Fibroblast of upper back skin (primary cell): Measurements from ENCODE around the gene KSR1.
"Not testable (repeated sequence)": the region's sequence is repeated elsewhere in the genome, so short reads cannot be mapped to it uniquely, and the experiment has no call there.

ENCODE experiments used
- DNase-seq: peaks from one replicate; pipeline ENCODE4 v3.0.0-alpha.2; 2013

The KSR1 gene

DNA sequence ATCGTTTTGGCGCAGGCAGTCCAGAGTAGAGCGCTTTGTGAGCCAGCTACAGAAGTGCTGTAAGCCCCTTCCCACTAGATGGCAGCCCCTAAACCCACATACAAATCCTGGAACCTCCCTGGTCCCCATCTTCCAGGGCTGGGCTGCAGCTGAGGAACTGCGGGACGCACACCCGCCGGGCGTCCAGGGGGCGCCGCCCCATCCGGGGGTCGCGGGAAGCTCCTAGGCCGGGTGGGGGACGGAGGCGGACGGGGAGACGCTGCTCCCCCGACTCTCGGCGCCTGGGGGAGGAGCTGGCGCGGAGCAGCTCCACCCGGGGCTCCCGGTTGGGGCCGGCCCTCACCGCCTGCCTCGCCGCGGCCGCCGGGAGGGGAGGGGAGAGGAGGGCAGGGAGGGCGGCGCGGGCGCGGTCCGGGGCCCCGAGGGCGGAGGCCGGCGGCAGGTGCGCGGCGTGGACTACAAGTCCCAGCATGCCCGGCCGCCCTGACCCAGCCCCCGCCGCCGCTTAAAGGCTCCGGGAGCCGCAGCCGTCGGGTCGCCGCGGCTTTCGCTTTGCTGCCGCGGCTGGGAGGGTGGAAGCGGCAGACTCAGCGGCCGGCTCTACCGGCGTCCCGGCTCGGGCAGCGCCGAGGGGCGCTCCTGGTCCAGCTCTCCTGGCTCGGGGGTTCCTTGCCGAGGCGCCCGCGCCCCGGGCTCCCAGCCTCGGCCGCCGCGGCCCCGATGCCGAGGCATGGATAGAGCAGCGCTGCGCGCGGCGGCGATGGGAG lies at the start of gene KSR1:
KSR1 (plus strand) TSS at position 535 of the 767 bp plus-strand sequence; CDS start at position 731, 196 bp downstream.
- peak; percentile 68 for DNase-seq

DNA sequence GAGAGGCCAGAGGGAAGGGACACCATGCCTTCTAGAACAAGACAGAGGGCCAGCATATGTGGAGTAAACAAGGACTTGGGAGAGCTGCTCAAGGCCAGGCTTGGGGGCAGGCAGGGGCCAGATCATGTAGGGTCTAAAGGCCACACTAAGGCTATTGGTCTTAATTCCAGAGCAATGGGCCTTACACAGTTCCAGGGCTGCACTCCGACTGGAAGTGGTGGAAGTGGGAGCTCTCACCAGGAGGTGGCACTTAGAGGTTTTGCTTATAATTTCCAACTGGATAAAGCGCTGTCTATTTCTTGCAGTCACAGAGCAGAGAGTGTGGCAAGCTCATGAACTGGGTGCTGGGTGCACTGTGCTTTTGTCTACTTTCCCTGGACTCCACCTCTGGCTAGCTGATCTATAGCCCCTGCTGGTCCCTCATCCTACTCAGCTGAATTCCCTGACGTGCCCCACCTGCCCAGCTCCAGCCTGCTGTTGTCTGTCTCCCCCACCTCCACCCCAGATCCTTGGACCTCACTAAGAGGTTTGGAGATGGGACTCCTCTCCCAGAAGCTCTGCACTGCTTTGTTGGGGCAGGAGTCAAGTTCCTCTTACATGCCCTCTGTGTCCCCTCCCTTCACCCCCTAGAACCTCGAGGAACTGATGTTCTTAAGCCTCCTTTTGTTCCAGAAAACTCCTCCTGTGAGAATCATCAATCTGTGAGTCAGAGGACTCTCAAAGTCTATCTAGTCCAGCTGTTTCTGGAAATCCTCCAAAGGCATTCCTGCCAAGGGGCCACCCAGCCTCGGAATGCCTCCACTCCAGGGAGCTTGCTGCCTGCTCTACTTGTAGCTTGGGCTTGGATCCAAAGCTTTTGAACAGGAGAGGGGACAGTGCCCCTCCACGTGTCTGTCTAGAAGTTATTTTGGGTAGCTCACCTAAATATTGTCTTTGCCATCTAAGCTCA lies 48.1 kb upstream of the KSR1 start:
- DNase-seq: peak; percentile 85

DNA sequence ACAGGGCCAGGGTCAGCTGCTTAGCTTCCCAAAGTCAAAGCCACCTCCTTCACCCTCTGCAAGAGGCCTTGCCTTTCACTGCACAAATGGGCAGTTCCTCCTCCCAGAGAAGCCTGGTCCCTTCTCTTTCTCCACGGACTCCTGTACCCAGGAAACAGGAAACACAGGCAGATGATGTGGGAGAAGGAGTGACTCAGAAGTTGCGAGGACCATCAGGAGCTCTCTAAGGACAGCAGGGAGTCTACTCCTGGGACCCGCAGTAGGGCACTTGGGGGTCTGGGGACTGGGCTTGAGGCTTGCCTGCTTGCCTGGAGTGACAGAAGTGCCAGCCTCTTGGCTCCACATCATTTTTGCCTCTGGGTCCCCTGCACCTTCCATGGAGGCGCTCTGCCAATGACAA lies 47.4 kb upstream of the KSR1 start:
- peak; percentile 28 for DNase-seq

DNA sequence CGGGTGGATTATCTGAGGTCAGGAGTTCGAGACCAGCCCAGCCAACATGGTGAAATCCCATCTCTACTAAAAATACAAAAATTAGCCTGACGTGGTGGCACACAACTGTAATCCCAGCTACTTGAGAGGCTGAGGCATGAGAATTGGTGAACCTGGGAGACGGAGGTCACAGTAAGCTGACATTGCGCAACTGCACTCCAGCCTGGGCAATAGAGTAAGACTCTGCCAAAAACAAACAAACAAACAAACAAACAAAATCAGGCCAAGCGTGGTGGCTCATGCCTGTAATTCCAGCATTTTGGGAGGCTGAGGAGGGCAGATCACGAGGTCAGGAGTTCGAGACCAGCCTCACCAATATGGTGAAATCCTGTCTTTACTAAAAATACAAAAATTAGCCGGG lies 44.1 kb upstream of the KSR1 start:
- not testable (repeated sequence) for DNase-seq

DNA sequence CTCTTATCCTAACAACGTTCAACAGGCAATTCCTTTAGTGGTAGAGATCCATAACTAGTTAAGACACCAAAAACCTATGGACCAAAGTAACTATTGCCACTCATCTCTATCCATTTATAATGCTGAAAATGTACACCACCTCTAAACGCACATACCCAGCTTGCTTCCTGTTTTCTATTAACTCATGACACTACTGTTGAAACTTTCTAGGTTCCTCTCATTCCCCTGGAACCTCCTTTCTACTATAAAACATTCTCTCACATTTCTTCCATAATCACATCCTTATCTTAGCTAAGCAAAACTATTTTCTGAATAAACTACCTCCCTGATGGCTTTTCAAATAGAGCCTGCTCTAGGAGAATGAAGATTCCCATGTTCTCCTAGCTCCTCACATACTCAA lies 42.9 kb upstream of the KSR1 start:
- DNase-seq: no peak

DNA sequence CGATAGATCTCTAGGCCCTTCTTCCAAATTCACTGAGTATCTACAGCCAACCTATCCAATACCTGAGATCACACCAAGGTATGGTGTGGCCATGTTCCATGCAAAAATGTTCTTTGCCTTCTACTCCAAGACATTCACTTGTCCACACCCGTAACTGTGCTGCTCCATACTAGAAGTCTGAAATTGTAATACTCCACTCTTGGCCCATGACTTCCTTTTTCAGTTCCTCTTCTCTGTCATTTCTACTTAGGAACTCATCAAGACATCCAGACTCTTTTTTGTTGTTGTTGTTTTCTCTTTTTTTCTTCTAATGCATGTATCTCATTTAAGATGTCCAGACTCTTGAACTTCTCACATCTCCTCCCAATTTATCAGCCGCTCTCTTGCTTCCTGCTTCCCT lies 42.5 kb upstream of the KSR1 start:
- no peak for DNase-seq

DNA sequence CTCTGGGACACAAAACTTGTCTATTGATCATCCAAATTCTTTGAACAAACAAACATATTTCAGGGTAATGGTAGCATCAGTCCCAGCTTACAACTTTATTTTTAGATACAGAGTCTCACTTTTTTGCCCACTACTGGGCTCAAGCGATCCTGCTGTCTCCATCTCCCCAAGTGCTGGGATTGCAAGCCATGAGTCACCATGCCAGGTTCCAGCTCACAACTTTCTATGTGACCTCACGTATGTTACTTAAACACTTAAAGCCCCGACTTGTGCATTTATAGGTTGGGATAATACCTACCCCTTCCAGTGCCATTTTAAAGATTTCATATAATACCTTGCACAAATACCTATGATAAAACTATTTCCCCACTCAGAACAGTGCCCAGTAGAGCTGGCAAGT lies 42.0 kb upstream of the KSR1 start:
- DNase-seq: no peak

DNA sequence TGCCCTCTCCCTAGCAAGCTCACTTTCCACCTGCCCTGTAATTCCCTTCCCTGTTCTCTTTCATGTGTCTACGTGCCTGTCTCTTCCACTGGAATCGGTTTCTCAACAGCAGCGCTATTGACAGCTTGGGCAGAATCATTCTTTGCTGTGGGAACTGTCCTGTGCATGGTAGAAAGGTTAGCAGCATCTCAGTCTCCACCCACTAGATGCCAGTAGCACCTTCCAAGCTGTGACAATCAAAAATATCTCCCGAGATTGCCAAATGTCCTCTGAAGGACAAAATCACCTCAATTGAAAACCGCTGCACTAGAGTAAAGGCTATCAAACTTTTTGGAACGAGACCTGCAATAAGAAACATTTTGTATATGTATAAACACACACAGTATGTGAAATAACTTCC lies 41.6 kb upstream of the KSR1 start:
- DNase-seq: no peak

DNA sequence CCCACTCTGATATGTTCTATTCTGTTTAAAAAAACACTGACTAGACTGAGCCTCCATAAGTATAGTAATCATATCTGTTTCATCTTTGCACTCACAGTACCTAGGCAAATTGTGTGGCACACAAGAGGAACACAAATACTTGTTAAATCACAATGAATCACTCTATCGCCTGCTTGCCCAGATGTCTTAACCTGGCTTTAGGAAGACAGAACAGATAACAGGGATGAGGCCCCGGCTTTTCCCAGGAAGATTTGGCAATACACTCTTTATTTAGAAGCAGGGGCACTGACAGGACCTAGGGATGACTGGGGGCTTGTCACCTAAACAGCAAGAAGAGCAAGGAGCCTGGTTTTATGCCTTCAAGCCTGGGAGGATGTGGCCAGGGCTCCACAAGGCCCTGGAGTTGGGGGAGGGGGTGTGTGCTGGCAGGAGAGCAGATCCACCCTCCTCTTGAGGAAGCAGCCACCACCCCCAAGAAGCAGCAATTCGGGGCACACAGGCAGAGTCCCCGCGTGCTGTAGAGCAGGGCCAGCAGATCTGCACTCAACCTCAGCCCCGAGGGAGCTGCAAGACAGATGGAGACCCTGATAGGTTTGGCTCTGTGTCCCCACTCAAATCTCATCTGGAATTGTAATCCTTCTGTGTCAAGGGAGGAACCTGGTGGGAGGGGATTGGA lies 41.0 kb upstream of the KSR1 start:
- no peak for DNase-seq

DNA sequence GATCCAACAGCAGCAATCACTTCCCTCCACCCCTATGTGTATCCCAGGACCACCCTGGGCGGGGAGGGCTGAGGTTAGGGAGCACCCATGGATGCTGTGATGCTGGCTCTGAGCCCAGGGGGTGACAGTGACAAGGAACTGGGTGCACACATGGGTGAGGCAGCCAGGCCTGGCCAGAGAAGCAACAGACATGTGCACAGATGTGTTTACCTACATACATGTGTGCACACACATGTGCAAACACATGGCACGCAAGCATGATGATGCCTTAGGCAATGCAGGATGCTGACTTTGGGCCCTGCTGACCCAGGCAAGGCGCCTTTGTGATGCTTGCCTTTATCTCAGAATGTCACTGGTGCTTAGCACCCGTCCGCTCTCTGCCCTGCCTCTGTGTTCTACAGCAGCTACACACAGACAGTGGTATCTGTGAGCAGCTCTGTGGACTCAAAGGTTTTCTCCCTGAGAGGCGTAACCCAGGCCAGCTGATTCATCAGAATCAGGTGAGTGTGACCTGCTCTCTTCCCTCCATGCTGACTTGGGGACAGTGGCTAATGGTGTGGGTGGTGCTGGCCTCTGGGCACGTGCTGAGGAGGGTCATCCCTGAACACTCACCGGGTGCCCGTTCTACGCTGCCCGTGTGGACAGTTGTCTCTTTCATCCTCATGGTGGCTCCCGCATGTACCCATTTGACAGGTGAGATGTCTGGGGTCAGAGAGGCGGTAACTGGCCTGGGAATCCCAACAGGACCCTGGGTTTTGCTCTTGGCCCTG lies 38.5 kb upstream of the KSR1 start:
- DNase-seq: no peak

DNA sequence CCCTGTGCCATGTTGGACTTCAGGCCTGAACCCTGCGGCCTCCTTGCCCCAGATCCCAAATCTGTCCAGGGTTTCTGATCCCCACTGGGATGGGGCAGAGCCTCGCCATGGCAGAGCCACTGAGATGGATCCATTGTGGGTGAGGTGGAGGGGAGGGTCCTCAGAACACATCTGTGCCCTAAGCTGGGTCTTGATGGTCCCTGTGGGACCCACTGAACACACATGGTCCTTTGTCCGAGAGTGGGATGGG lies 38.0 kb upstream of the KSR1 start:
- no peak for DNase-seq

DNA sequence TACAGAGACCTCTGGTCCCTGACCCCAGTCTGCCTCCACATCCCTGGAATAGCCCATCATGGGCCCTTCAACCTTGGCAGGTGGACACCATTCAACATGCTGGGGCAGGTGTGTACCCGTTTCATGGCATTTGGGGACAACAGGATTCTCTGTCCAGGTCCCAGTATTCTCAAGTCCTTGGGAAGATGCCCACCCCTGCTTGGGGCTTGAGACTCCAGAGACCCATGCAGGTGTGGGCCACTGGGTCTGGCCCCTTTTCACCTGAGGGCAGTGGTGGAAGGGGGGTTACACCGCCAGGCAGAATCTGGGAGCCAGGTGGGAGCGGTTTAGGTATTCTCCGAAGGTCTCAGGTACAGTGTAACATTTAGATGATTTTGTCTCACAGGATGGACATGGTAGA lies 37.1 kb upstream of the KSR1 start:
- no peak for DNase-seq

DNA sequence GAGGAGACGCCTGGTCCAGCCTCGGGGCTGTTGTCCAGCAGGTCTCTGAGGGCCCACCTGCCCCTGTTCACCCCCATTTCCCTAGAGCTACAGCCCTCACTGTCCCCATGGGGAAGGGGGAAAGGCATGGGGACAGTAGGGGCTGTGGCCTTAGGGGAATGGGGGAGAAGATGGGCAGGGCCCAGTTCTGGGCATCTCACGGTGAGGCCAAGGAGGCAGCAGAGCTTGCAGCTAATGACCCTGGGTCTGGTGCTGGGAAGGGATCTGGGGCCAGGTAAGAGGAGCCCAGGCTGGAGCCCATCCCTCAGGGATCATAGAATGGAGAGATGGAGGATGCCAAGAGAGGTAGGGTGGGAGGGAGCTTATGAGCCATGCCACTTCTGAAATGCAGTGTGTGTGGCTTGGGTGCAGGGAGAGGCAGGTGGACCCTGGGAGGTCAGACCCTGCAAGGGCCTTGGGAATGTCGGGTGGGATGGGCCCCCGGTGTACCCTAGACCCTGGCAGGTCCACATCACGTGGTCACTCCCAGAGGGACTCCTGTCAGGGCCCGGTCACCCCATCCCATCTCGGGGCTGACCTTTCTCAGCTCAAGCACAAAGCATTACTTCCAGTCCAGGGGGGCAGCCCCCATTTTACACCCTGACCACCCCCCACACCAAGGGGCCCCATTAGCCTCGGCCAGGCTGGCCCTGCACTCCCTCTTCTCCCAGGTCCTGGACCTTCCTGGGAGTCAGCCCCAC lies 35.9 kb upstream of the KSR1 start:
- DNase-seq: no peak

DNA sequence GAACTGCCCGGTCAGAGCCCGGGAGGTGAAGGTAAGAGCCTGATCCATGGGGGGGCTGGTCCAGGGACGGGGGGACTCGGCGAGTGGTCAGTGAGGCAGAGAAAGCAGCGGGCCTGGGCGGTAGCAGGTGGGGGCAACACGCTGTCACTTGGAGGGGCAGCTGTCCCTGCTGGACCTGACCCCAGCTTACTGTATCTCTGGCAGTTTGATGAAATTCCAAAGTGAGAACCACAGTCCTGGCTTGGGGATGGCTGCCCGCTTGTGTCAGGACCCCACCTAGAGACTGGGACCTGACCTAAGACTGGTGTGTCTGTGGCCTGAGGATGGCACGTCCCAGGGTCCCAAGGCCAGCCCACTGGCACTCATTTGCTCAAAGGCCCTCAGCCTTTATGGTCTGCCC lies 35.1 kb upstream of the KSR1 start:
- DNase-seq: no peak

DNA sequence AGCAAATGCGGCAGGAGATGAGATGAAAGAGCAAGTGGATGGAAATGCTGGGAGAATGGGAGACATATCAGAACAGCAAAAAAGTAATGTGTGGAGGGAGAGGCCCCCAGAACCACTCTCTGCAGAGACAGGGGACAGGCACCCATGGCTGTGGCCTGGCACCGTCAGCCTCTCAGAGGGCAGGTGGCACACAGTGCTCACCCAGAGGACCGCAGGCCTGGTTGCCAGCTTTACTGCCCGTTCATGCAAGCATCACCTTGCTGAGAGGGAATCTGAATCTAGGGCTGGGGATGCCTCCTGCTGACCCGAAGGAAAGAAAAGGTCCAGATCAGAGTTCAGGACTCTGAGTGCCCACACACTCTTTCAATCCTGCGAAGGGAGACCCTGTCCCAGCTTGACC lies 34.6 kb upstream of the KSR1 start:
- not testable (repeated sequence) for DNase-seq

DNA sequence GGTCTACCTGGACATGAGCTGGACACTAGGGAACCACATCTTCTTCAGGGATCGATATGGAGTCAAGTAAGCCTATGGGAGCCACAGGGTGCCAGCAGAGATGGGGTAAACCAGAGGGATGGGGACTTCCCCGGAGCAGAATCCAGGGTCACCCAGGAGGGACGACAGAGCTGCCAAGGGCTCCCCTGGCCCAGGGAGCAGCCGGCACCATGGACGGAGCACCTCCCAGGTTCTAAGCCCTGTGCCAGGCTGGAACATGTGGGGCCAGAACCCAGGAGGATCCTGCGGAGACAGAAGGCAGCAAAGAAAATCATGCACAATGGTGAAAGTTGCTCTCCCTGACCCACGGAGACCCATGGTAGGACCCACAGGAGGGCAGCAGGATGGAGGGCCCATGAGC lies 33.6 kb upstream of the KSR1 start:
- DNase-seq: no peak

DNA sequence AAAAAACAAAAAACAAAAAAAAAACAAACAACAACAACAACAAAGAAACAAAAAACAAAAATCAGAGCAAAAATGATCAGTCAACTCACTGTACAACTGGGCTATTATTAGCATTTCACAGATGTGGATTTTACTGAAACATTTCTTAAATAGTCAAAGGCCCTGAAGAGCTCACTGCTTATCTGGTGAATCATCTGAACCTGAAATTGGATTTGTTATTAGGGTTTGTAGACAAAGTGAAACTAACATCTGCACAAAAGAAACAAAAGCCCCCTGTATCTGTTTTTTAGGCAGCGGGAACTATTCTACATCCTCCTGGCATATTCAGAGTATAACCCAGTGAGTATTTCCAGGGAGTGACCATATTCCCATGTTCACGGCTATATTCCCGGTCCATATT lies 32.6 kb upstream of the KSR1 start:
- DNase-seq: no peak

DNA sequence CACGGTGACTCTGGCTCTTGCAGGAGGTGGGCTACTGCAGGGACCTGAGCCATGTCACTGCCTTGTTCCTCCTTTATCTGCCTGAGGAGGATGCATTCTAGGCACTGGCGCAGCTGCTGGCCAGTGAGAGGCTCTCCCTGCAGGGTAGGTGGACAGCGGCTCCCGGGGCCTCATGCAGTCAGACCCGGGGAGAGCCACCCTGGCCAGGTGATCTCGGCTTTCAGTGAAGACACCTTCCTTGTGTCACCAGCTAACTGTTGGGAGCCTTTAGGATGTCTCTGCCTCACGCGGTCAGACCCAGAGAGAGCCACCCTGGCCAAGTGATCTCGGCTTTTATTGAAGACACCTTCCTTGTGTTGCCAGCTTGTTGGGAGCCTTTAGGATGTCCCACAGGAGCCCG lies 31.7 kb upstream of the KSR1 start:
- no peak for DNase-seq

DNA sequence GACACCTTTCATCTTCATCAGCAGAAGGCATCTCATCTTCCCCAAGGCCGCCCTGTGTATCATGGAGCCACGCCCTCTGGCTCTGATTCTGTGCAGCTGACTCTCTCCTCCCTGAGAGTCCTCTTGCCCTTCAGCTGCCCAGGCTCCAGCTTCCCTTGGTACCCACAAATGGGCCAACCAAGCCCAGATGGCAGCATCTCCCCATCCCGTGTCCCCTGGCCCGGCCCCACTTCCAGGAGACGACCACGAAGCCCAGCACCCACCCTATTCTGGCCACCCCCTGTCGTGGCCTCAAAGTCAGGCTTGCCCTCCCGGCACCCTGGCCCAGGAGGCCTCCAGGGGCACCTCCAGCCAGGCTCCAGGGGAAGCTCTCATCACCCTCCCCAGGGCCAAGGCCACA lies 31.3 kb upstream of the KSR1 start:
- no peak for DNase-seq

DNA sequence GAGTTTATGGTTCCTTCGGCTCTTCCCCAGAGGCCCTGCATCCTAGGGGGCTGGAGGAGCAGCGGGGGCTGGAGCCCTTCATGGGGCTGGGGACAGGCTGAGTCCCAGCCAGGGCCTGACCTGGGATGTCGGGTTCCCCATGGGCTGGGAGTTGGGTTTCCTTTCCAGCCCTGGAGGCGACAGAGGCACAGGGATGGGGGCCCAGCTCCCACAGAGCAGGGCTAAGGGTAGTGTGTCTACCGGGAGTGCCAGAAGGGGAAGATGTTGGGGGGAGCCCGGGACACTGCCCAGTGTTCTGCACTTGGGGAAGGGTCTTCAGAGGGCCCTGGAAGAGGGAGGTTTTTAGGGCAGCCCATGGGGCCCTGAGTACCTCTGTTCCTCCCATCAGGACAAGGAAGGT lies 30.7 kb upstream of the KSR1 start:
- not testable (repeated sequence) for DNase-seq

DNA sequence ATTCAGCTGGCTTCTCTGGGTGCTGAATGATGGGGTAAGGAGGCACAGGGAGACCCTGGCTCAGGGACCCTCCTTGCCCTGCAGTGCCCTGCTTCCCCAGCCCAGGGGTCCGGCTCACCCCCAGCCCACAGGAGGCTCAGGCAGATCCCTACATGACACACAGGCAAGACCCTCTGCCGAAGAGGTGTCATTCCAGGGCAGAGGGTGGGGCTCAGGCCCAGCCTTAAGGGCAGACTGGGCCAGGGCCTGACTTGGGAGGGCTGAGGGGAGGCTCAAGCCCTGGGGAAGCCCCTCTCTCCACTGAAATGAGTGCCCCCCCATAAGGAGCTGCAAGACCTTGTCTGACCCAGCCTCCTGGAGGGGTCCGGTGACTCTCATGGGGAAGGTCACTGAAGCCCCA lies 30.3 kb upstream of the KSR1 start:
- DNase-seq: no peak

DNA sequence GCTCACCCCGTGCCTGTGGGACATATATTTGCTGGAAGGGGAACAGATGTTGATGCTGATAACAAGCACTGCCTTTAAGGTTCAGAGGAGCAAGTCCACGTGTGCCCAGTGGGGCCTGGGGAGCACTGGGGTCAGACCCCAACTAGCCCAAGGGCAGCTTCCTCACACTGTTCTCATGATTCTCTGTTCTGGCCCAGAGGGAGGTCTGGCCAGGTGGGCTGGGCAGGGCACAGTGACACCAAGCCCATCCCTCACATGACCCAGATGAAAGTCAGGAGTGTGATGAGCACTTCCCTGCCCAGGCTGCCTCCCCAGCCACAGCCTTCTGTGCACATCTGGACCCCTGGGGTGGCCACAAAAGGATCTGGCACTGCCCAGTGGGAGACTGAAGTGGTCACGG lies 29.8 kb upstream of the KSR1 start:
- DNase-seq: not testable (repeated sequence)
